ENCODE results near the gene NT5E. TPM values are rescaled to one million over a fixed set of nuclear protein-coding genes. Genes with fewer than 3 reads are reported as not detected.
"Not testable (repeated sequence)": the region's sequence is repeated elsewhere in the genome, so short reads cannot be mapped to it uniquely, and the experiment has no call there.

NT5E gene
- total RNA-seq, 4 donors from 2014 or later, result 18.7 to 26.1 (median 23.2) TPM

GRCh38 chr6:85506441-85507093, 56.7 kb downstream of the NT5E start:
- TF ChIP-seq EP300 (IDR thresholded peaks at IDR 0.05) (no peak), POLR2AphosphoS5 (IDR thresholded peaks at IDR 0.05) (no peak), CTCF (IDR thresholded peaks at IDR 0.05) (no peak)

GRCh38 chr6:85516168-85516567, 66.3 kb downstream of the NT5E start:
- Histone ChIP-seq H3K4me3 (no peak overlapping the region), H3K9me3 (no peaks in the 10 kb centered on the region), H3K36me3 (peaks cover 6 to 71% of the 10 kb centered on the region in 2 donors), H3K27ac (no peak overlapping the region), H3K27me3 (no peaks in the 10 kb centered on the region), H3K4me1 (no peaks in the 10 kb centered on the region)
- ATAC-seq, result no peak
- no peak for TF ChIP-seq POLR2A (IDR thresholded peaks at IDR 0.05)
- TF ChIP-seq POLR2AphosphoS5 (IDR thresholded peaks at IDR 0.05), result no peak
- no peak for TF ChIP-seq EP300 (IDR thresholded peaks at IDR 0.05)
- TF ChIP-seq CTCF (IDR thresholded peaks at IDR 0.05), result no peak

More at GRCh38 chr6:85506441-85507093, 56.7 kb downstream of the NT5E start:
- Histone ChIP-seq H3K9me3 (no peaks in the 10 kb centered on the region), H3K4me1 (no peaks in the 10 kb centered on the region), H3K27ac (no peak overlapping the region), H3K27me3 (no peaks in the 10 kb centered on the region), H3K36me3 (peaks cover 4 to 84% of the 10 kb centered on the region in 2 donors), H3K4me3 (no peak overlapping the region)
- ATAC-seq, result no peak
- 89 to 91% methylated on average over 8 of the region's 8 CpGs for WGBS, 2 donors (ENCODE audit: low coverage in 1 of 2)

- 64 to 91% methylated on average over 2 of the region's 2 CpGs for WGBS, 2 donors (ENCODE audit: low coverage in 1 of 2)
- not testable (repeated sequence) for H3K9me3 ChIP-seq, H3K4me3 ChIP-seq, H3K4me1 ChIP-seq, ATAC-seq, H3K27me3 ChIP-seq, H3K27ac ChIP-seq
- H3K36me3 ChIP-seq, result peaks cover 0 to 91% of the 10 kb centered on the region in 2 donors
These were observed 74.4 kb downstream of the NT5E start for GRCh38 chr6:85524281-85524680.

GRCh38 chr6:85537055-85537494, 87.2 kb downstream of the NT5E start:
- Histone ChIP-seq H3K4me1 (no peaks in the 10 kb centered on the region), H3K27ac (no peak overlapping the region), H3K9me3 (no peaks in the 10 kb centered on the region), H3K36me3 (peaks cover 0 to 57% of the 10 kb centered on the region in 2 donors), H3K4me3 (no peak overlapping the region), H3K27me3 (no peaks in the 10 kb centered on the region)
- ATAC-seq, result no peak
- WGBS, 2 donors (ENCODE audit: low coverage in 1 of 2), result 33% methylated on average over 2 of the region's 2 CpGs
- peak; percentile 33 to 61 (median 44) for TF ChIP-seq CTCF (IDR thresholded peaks at IDR 0.05)
- TF ChIP-seq EP300 (IDR thresholded peaks at IDR 0.05), result no peak

- WGBS, 2 donors (ENCODE audit: low coverage in 1 of 2), result 100% methylated on average over 1 of the region's 1 CpG
- TF ChIP-seq CTCF (IDR thresholded peaks at IDR 0.05), result no peak
- TF ChIP-seq POLR2A (IDR thresholded peaks at IDR 0.05), result no peak
- no peak for TF ChIP-seq POLR2AphosphoS5 (IDR thresholded peaks at IDR 0.05)
- Histone ChIP-seq H3K9me3 (no peaks in the 10 kb centered on the region), H3K27me3 (no peaks in the 10 kb centered on the region), H3K4me1 (no peaks in the 10 kb centered on the region), H3K27ac (no peak overlapping the region), H3K36me3 (peaks cover 3 to 86% of the 10 kb centered on the region in 2 donors), H3K4me3 (no peak overlapping the region)
- no peak for ATAC-seq
These were observed 94.9 kb downstream of the NT5E start for GRCh38 chr6:85544776-85545175.

Other genes with a start within 250 kb of the NT5E start
- gene SNX14, start 143.8 kb downstream of the NT5E start, total RNA-seq, result 100 to 1,000 TPM in 1 of 4 donors, 10 to 100 TPM in 3; 28.7 to 105 (median 48.8) TPM
- gene SYNCRIP, start 192.8 kb downstream of the NT5E start, total RNA-seq, result 100 to 1,000 TPM in 2 of 4 donors, 10 to 100 TPM in 2; 78.4 to 105 (median 97.9) TPM